Activated CD8-positive, alpha-beta T cell treated with anti-CD3 and anti-CD28 coated beads for 36 hours (primary cell): Measurements from ENCODE around the gene CIB2. TPM values are rescaled to one million over a fixed set of nuclear protein-coding genes. Genes with fewer than 3 reads are reported as not detected.

Experiments used
- ATAC-seq: fragments of 200-7000 bp; cut with Tn5 transposase; one replicate; pipeline ENCODE4 v1.10.0; 2021; ENCODE audit warnings: mild to moderate bottlenecking, moderate library complexity
- CTCF ChIA-PET: fragments of 350-600 bp; sonication (Branson Sonifier 250); formaldehyde crosslinking; loops from one replicate; lab custom pipeline; 2021; ENCODE audit warnings: antibody characterized with exemption; lab: Charles Lee
- POLR2A ChIA-PET: fragments of 350-600 bp; sonication (Branson Sonifier 250); formaldehyde crosslinking; loops from one replicate; lab custom pipeline; 2021; ENCODE audit warnings: antibody characterized with exemption; lab: Charles Lee
- DNase-seq: peaks from one replicate; pipeline ENCODE4 v3.0.0-alpha.2; 2020
- H3K27ac Mint-ChIP-seq: one replicate; pipeline ENCODE4 v1.8.0; 2021; ENCODE audit warnings: mild to moderate bottlenecking, mixed read lengths
- H3K27me3 Mint-ChIP-seq: one replicate; pipeline ENCODE4 v1.8.0; 2021; ENCODE audit warnings: mixed read lengths
- H3K36me3 Mint-ChIP-seq: one replicate; pipeline ENCODE4 v1.8.0; 2021; ENCODE audit warnings: low read depth, mixed read lengths
- H3K4me1 Mint-ChIP-seq: one replicate; pipeline ENCODE4 v1.8.0; 2021; ENCODE audit warnings: low read depth, mixed read lengths
- H3K4me3 Mint-ChIP-seq: one replicate; pipeline ENCODE4 v1.8.0; 2021; ENCODE audit warnings: mild to moderate bottlenecking, moderate library complexity, mixed read lengths
- H3K9me3 Mint-ChIP-seq: one replicate; pipeline ENCODE4 v1.8.0; 2021; ENCODE audit warnings: mixed read lengths
- CTCF ChIP-seq: fragments of 200-600 bp; IDR thresholded peaks from one replicate; pipeline ENCODE4 v1.8.0; 2022; ENCODE audit warnings: antibody characterized with exemption, mild to moderate bottlenecking
- intact Hi-C: fragments of 100-400 bp; cut with micrococcal nuclease; formaldehyde crosslinking; loops from one replicate; pipeline ENCODE4 v1.10.0; 2022
- total RNA-seq, 2 experiments: library from RNA; stranded (reverse); gene quantifications; one replicate each; pipeline ENCODE4 v1.2.3, GENCODE V29; 2021

CIB2 gene
- total RNA-seq, 2 experiments from 2014 or later, result 1.6 TPM

- TF ChIP-seq CTCF, result no peak
- no peaks in the 10 kb centered on the region for H3K36me3 Mint-ChIP-seq
- H3K27ac Mint-ChIP-seq, result no peak overlapping the region
- DNase-seq, result no peak
- ChIA-PET POLR2A (interaction anchor here (1.2 to 1.8 kb wide), 3 partner anchors 8 to 21 kb away, joined by 3 to 4 read pairs (median 3); no protein-coding TSS in a partner anchor), CTCF (interaction anchor here (1.0 to 2.3 kb wide), 5 partner anchors 11 to 131 kb away, joined by 3 to 9 read pairs (median 4); no protein-coding TSS in a partner anchor)
- no peak for ATAC-seq
- intact Hi-C loops, result no loop called here
- H3K27me3 Mint-ChIP-seq, result no peaks in the 10 kb centered on the region
- H3K4me3 Mint-ChIP-seq, result no peak overlapping the region
- peaks cover 9% of the 10 kb centered on the region for H3K4me1 Mint-ChIP-seq
- H3K9me3 Mint-ChIP-seq, result no peaks in the 10 kb centered on the region
Measured at GRCh38 chr15:78090422-78091063, 40.7 kb downstream of the CIB2 start.

GRCh38 chr15:78088773-78089080, 42.5 kb downstream of the CIB2 start:
- no peak for TF ChIP-seq CTCF
- no peaks in the 10 kb centered on the region for H3K9me3 Mint-ChIP-seq
- intact Hi-C loops, result no loop called here
- H3K4me1 Mint-ChIP-seq, result peaks cover 22% of the 10 kb centered on the region
- DNase-seq (no peak), ATAC-seq (no peak)
- H3K36me3 Mint-ChIP-seq, result no peaks in the 10 kb centered on the region
- CTCF ChIA-PET, result interaction anchor here (1.4 kb wide), 1 partner anchor 89 kb away, joined by 4 read pairs; no protein-coding TSS in a partner anchor
- POLR2A ChIA-PET, result interaction anchor here (1.2 kb wide), 1 partner anchor 54 kb away, joined by 3 read pairs; no protein-coding TSS in a partner anchor
- H3K4me3 Mint-ChIP-seq, result no peak overlapping the region
- no peaks in the 10 kb centered on the region for H3K27me3 Mint-ChIP-seq
- no peak overlapping the region for H3K27ac Mint-ChIP-seq

GRCh38 chr15:78087951-78088772, 43.1 kb downstream of the CIB2 start:
- TF ChIP-seq CTCF, result no peak
- CTCF ChIA-PET, result interaction anchor here (0.7 to 1.4 kb wide), 2 partner anchors 20 to 90 kb away, joined by 4 to 6 read pairs; no protein-coding TSS in a partner anchor
- no peaks in the 10 kb centered on the region for H3K36me3 Mint-ChIP-seq
- no peak overlapping the region for H3K4me3 Mint-ChIP-seq
- peaks cover 20% of the 10 kb centered on the region for H3K4me1 Mint-ChIP-seq
- intact Hi-C loops, result no loop called here
- no peaks in the 10 kb centered on the region for H3K9me3 Mint-ChIP-seq
- ATAC-seq (no peak), DNase-seq (peak; percentile 0)
- POLR2A ChIA-PET, result interaction anchor here (0.9 to 1.2 kb wide), 2 partner anchors 15 to 53 kb away, joined by 3 read pairs; no protein-coding TSS in a partner anchor
- no peak overlapping the region for H3K27ac Mint-ChIP-seq
- no peaks in the 10 kb centered on the region for H3K27me3 Mint-ChIP-seq

GRCh38 chr15:78085928-78086327, 45.3 kb downstream of the CIB2 start:
- no peaks in the 10 kb centered on the region for H3K9me3 Mint-ChIP-seq
- ChIA-PET POLR2A (no interaction called here), CTCF (interaction anchor here (0.7 to 1.4 kb wide), 3 partner anchors 10 to 61 kb away, joined by 3 to 4 read pairs (median 3); no protein-coding TSS in a partner anchor)
- TF ChIP-seq CTCF, result no peak
- no peaks in the 10 kb centered on the region for H3K27me3 Mint-ChIP-seq
- H3K4me3 Mint-ChIP-seq, result no peak overlapping the region
- DNase-seq (no peak), ATAC-seq (no peak)
- H3K4me1 Mint-ChIP-seq, result peaks cover 31% of the 10 kb centered on the region
- intact Hi-C loops, result no loop called here
- H3K27ac Mint-ChIP-seq, result peak overlapping the region; percentile 78
- no peaks in the 10 kb centered on the region for H3K36me3 Mint-ChIP-seq

- TF ChIP-seq CTCF, result no peak
- no peak for ATAC-seq
- H3K9me3 Mint-ChIP-seq, result no peaks in the 10 kb centered on the region
- ChIA-PET POLR2A (no interaction called here), CTCF (interaction anchor here (1.3 to 3.2 kb wide), 2 partner anchors 9 to 24 kb away, joined by 3 to 15 read pairs; no protein-coding TSS in a partner anchor)
- intact Hi-C loops, result no loop called here
- DNase-seq, result peak; percentile 1
- H3K36me3 Mint-ChIP-seq, result no peaks in the 10 kb centered on the region
- no peaks in the 10 kb centered on the region for H3K27me3 Mint-ChIP-seq
- H3K27ac Mint-ChIP-seq, result peak overlapping the region; percentile 69
- H3K4me3 Mint-ChIP-seq, result no peak overlapping the region
- peaks cover 31% of the 10 kb centered on the region for H3K4me1 Mint-ChIP-seq
Measured at GRCh38 chr15:78084449-78084750, 46.8 kb downstream of the CIB2 start.
